Measurements from ENCODE around the gene GPR139.

Gene GPR139

GRCh38 chr16:20074099-20074991 is 655 bp upstream of the GPR139 start:
- Mint-ChIP-seq H3K27me3 (peaks cover 32% of the 10 kb centered on the region), H3K4me1 (ENCODE audit: low read depth) (no peaks in the 10 kb centered on the region), H3K4me3 (no peak overlapping the region), H3K36me3 (ENCODE audit: low read depth) (no peaks in the 10 kb centered on the region), H3K9me3 (no peaks in the 10 kb centered on the region), H3K27ac (no peak overlapping the region)

- H3K36me3 Mint-ChIP-seq (ENCODE audit: low read depth) = no peaks in the 10 kb centered on the region
- no peak overlapping the region for H3K4me3 Mint-ChIP-seq
- H3K27me3 Mint-ChIP-seq = peaks cover 29% of the 10 kb centered on the region
- H3K9me3 Mint-ChIP-seq = no peaks in the 10 kb centered on the region
- H3K27ac Mint-ChIP-seq = no peak overlapping the region
- no peaks in the 10 kb centered on the region for H3K4me1 Mint-ChIP-seq (ENCODE audit: low read depth)
Observed at GRCh38 chr16:20072874-20073202, 852 bp downstream of the GPR139 start.

GRCh38 chr16:20072146-20072873 is 1.4 kb downstream of the GPR139 start:
- Mint-ChIP-seq H3K4me1 (ENCODE audit: low read depth) (no peaks in the 10 kb centered on the region), H3K9me3 (no peaks in the 10 kb centered on the region), H3K27me3 (peaks cover 29% of the 10 kb centered on the region), H3K27ac (no peak overlapping the region), H3K4me3 (no peak overlapping the region), H3K36me3 (ENCODE audit: low read depth) (no peaks in the 10 kb centered on the region)

- peaks cover 7% of the 10 kb centered on the region for H3K9me3 Mint-ChIP-seq
- H3K4me1 Mint-ChIP-seq (ENCODE audit: low read depth) = no peaks in the 10 kb centered on the region
- H3K4me3 Mint-ChIP-seq = no peak overlapping the region
- peaks cover 7% of the 10 kb centered on the region for H3K27me3 Mint-ChIP-seq
- H3K27ac Mint-ChIP-seq = no peak overlapping the region
- no peaks in the 10 kb centered on the region for H3K36me3 Mint-ChIP-seq (ENCODE audit: low read depth)
Observed at GRCh38 chr16:20064931-20065330, 8.8 kb downstream of the GPR139 start.

GRCh38 chr16:20064520-20064919 is 9.2 kb downstream of the GPR139 start:
- Mint-ChIP-seq H3K36me3 (ENCODE audit: low read depth) (no peaks in the 10 kb centered on the region), H3K27me3 (peaks cover 7% of the 10 kb centered on the region), H3K27ac (no peak overlapping the region), H3K4me1 (ENCODE audit: low read depth) (no peaks in the 10 kb centered on the region), H3K9me3 (peaks cover 7% of the 10 kb centered on the region), H3K4me3 (no peak overlapping the region)

GRCh38 chr16:20061132-20061531 is 12.6 kb downstream of the GPR139 start:
- H3K4me3 Mint-ChIP-seq = no peak overlapping the region
- H3K9me3 Mint-ChIP-seq = peaks cover 5% of the 10 kb centered on the region
- no peaks in the 10 kb centered on the region for H3K36me3 Mint-ChIP-seq (ENCODE audit: low read depth)
- H3K27ac Mint-ChIP-seq = no peak overlapping the region
- H3K4me1 Mint-ChIP-seq (ENCODE audit: low read depth) = no peaks in the 10 kb centered on the region
- H3K27me3 Mint-ChIP-seq = peaks cover 7% of the 10 kb centered on the region

- Mint-ChIP-seq H3K4me3 (no peak overlapping the region), H3K9me3 (peaks cover 8% of the 10 kb centered on the region), H3K27me3 (peaks cover 4% of the 10 kb centered on the region)
Observed at GRCh38 chr16:20056436-20056835, 17.3 kb downstream of the GPR139 start.

GRCh38 chr16:20053336-20053735 is 20.4 kb downstream of the GPR139 start:
- H3K27me3 Mint-ChIP-seq = no peaks in the 10 kb centered on the region
- H3K36me3 Mint-ChIP-seq (ENCODE audit: low read depth) = no peaks in the 10 kb centered on the region
- H3K9me3 Mint-ChIP-seq = peaks cover 4% of the 10 kb centered on the region
- H3K4me3 Mint-ChIP-seq = no peak overlapping the region
- H3K4me1 Mint-ChIP-seq (ENCODE audit: low read depth) = no peaks in the 10 kb centered on the region
- no peak overlapping the region for H3K27ac Mint-ChIP-seq

More at GRCh38 chr16:20056436-20056835, 17.3 kb downstream of the GPR139 start:
- H3K4me1 Mint-ChIP-seq (ENCODE audit: low read depth) = no peaks in the 10 kb centered on the region
- H3K36me3 Mint-ChIP-seq (ENCODE audit: low read depth) = no peaks in the 10 kb centered on the region
- H3K27ac Mint-ChIP-seq = no peak overlapping the region

- Mint-ChIP-seq H3K27ac (no peak overlapping the region), H3K27me3 (no peaks in the 10 kb centered on the region), H3K36me3 (ENCODE audit: low read depth) (no peaks in the 10 kb centered on the region), H3K4me1 (ENCODE audit: low read depth) (no peaks in the 10 kb centered on the region), H3K9me3 (peaks cover 4% of the 10 kb centered on the region), H3K4me3 (no peak overlapping the region)
Observed at GRCh38 chr16:20051611-20052010, 22.1 kb downstream of the GPR139 start.

- H3K27me3 Mint-ChIP-seq = no peaks in the 10 kb centered on the region
- no peaks in the 10 kb centered on the region for H3K4me1 Mint-ChIP-seq (ENCODE audit: low read depth)
- peaks cover 4% of the 10 kb centered on the region for H3K9me3 Mint-ChIP-seq
- no peak overlapping the region for H3K4me3 Mint-ChIP-seq
- no peak overlapping the region for H3K27ac Mint-ChIP-seq
- H3K36me3 Mint-ChIP-seq (ENCODE audit: low read depth) = no peaks in the 10 kb centered on the region
Observed at GRCh38 chr16:20051147-20051546, 22.5 kb downstream of the GPR139 start.

- Mint-ChIP-seq H3K4me1 (ENCODE audit: low read depth) (no peaks in the 10 kb centered on the region), H3K9me3 (peaks cover 4% of the 10 kb centered on the region), H3K4me3 (no peak overlapping the region), H3K27ac (no peak overlapping the region), H3K27me3 (no peaks in the 10 kb centered on the region), H3K36me3 (ENCODE audit: low read depth) (no peaks in the 10 kb centered on the region)
Observed at GRCh38 chr16:20049831-20050230, 23.9 kb downstream of the GPR139 start.

- no peaks in the 10 kb centered on the region for H3K9me3 Mint-ChIP-seq
- H3K27me3 Mint-ChIP-seq = no peaks in the 10 kb centered on the region
- no peaks in the 10 kb centered on the region for H3K4me1 Mint-ChIP-seq (ENCODE audit: low read depth)
- H3K36me3 Mint-ChIP-seq (ENCODE audit: low read depth) = no peaks in the 10 kb centered on the region
- no peak overlapping the region for H3K4me3 Mint-ChIP-seq
- no peak overlapping the region for H3K27ac Mint-ChIP-seq
Observed at GRCh38 chr16:20045886-20046285, 27.8 kb downstream of the GPR139 start.

- Mint-ChIP-seq H3K9me3 (no peaks in the 10 kb centered on the region), H3K27ac (no peak overlapping the region), H3K27me3 (no peaks in the 10 kb centered on the region), H3K4me3 (no peak overlapping the region), H3K4me1 (ENCODE audit: low read depth) (no peaks in the 10 kb centered on the region), H3K36me3 (ENCODE audit: low read depth) (no peaks in the 10 kb centered on the region)
Observed at GRCh38 chr16:20042848-20043247, 30.8 kb downstream of the GPR139 start.

- H3K4me3 Mint-ChIP-seq = no peak overlapping the region
- H3K9me3 Mint-ChIP-seq = no peaks in the 10 kb centered on the region
- H3K27me3 Mint-ChIP-seq = no peaks in the 10 kb centered on the region
- H3K27ac Mint-ChIP-seq = no peak overlapping the region
- H3K4me1 Mint-ChIP-seq (ENCODE audit: low read depth) = no peaks in the 10 kb centered on the region
- H3K36me3 Mint-ChIP-seq (ENCODE audit: low read depth) = no peaks in the 10 kb centered on the region
Observed at GRCh38 chr16:20041924-20042596, 31.6 kb downstream of the GPR139 start.

- no peak overlapping the region for H3K4me3 Mint-ChIP-seq
- H3K27me3 Mint-ChIP-seq = no peaks in the 10 kb centered on the region
Observed at GRCh38 chr16:20040011-20040410, 33.7 kb downstream of the GPR139 start.

More at GRCh38 chr16:20040011-20040410, 33.7 kb downstream of the GPR139 start:
- H3K9me3 Mint-ChIP-seq = peaks cover 4% of the 10 kb centered on the region
- no peaks in the 10 kb centered on the region for H3K36me3 Mint-ChIP-seq (ENCODE audit: low read depth)
- no peaks in the 10 kb centered on the region for H3K4me1 Mint-ChIP-seq (ENCODE audit: low read depth)
- H3K27ac Mint-ChIP-seq = no peak overlapping the region
